ENCODE data around the gene NR5A1. TPM values are rescaled to one million over a fixed set of nuclear protein-coding genes. Genes with fewer than 3 reads are reported as not detected.

The NR5A1 gene
- total RNA-seq, 1 donor from 2014 or later: not detected

- H3K27me3 Mint-ChIP-seq (ENCODE audit: unreplicated experiment): peaks cover 1% of the 10 kb centered on the region
- peaks cover 3% of the 10 kb centered on the region for H3K4me1 Mint-ChIP-seq (ENCODE audit: low read depth, unreplicated experiment)
- TF ChIP-seq CTCF (IDR thresholded peaks at IDR 0.05; ENCODE audit: partially characterized antibody, unreplicated experiment): no peak
- H3K27ac Mint-ChIP-seq (ENCODE audit: unreplicated experiment): no peak overlapping the region
- H3K36me3 Mint-ChIP-seq (ENCODE audit: unreplicated experiment): peaks cover 4% of the 10 kb centered on the region
- H3K4me3 Mint-ChIP-seq (ENCODE audit: unreplicated experiment): no peak overlapping the region
- no peak for DNase-seq
- H3K9me3 Mint-ChIP-seq (ENCODE audit: unreplicated experiment): no peaks in the 10 kb centered on the region
Observed at GRCh38 chr9:124518116-124518515, 10.9 kb upstream of the NR5A1 start.

- Mint-ChIP-seq H3K36me3 (ENCODE audit: unreplicated experiment) (peaks cover 4% of the 10 kb centered on the region), H3K9me3 (ENCODE audit: unreplicated experiment) (no peaks in the 10 kb centered on the region), H3K4me3 (ENCODE audit: unreplicated experiment) (no peak overlapping the region), H3K4me1 (ENCODE audit: low read depth, unreplicated experiment) (peaks cover 5% of the 10 kb centered on the region), H3K27me3 (ENCODE audit: unreplicated experiment) (peaks cover 1% of the 10 kb centered on the region), H3K27ac (ENCODE audit: unreplicated experiment) (no peak overlapping the region)
- no peak for TF ChIP-seq CTCF (IDR thresholded peaks at IDR 0.05; ENCODE audit: partially characterized antibody, unreplicated experiment)
- no peak for DNase-seq
Observed at GRCh38 chr9:124517600-124517999, 10.4 kb upstream of the NR5A1 start.

GRCh38 chr9:124514874-124515273 lies 7.7 kb upstream of the NR5A1 start:
- TF ChIP-seq CTCF (IDR thresholded peaks at IDR 0.05; ENCODE audit: partially characterized antibody, unreplicated experiment): no peak
- H3K27ac Mint-ChIP-seq (ENCODE audit: unreplicated experiment): no peak overlapping the region
- H3K36me3 Mint-ChIP-seq (ENCODE audit: unreplicated experiment): peaks cover 4% of the 10 kb centered on the region
- H3K27me3 Mint-ChIP-seq (ENCODE audit: unreplicated experiment): peaks cover 4% of the 10 kb centered on the region
- no peak for DNase-seq
- H3K9me3 Mint-ChIP-seq (ENCODE audit: unreplicated experiment): no peaks in the 10 kb centered on the region
- H3K4me1 Mint-ChIP-seq (ENCODE audit: low read depth, unreplicated experiment): peaks cover 5% of the 10 kb centered on the region
- no peak overlapping the region for H3K4me3 Mint-ChIP-seq (ENCODE audit: unreplicated experiment)

- DNase-seq: no peak
- no peak overlapping the region for H3K27ac Mint-ChIP-seq (ENCODE audit: unreplicated experiment)
- peaks cover 4% of the 10 kb centered on the region for H3K27me3 Mint-ChIP-seq (ENCODE audit: unreplicated experiment)
- peaks cover 5% of the 10 kb centered on the region for H3K4me1 Mint-ChIP-seq (ENCODE audit: low read depth, unreplicated experiment)
- H3K4me3 Mint-ChIP-seq (ENCODE audit: unreplicated experiment): no peak overlapping the region
- no peak for TF ChIP-seq CTCF (IDR thresholded peaks at IDR 0.05; ENCODE audit: partially characterized antibody, unreplicated experiment)
- peaks cover 4% of the 10 kb centered on the region for H3K36me3 Mint-ChIP-seq (ENCODE audit: unreplicated experiment)
- H3K9me3 Mint-ChIP-seq (ENCODE audit: unreplicated experiment): no peaks in the 10 kb centered on the region
Observed at GRCh38 chr9:124514125-124514524, 6.9 kb upstream of the NR5A1 start.

- peaks cover 4% of the 10 kb centered on the region for H3K27me3 Mint-ChIP-seq (ENCODE audit: unreplicated experiment)
- no peak overlapping the region for H3K4me3 Mint-ChIP-seq (ENCODE audit: unreplicated experiment)
- peaks cover 1% of the 10 kb centered on the region for H3K9me3 Mint-ChIP-seq (ENCODE audit: unreplicated experiment)
- H3K4me1 Mint-ChIP-seq (ENCODE audit: low read depth, unreplicated experiment): peaks cover 5% of the 10 kb centered on the region
- peaks cover 4% of the 10 kb centered on the region for H3K36me3 Mint-ChIP-seq (ENCODE audit: unreplicated experiment)
- DNase-seq: no peak
- TF ChIP-seq CTCF (IDR thresholded peaks at IDR 0.05; ENCODE audit: partially characterized antibody, unreplicated experiment): no peak
- H3K27ac Mint-ChIP-seq (ENCODE audit: unreplicated experiment): peak overlapping the region; percentile 60
Observed at GRCh38 chr9:124513376-124513994, 6.3 kb upstream of the NR5A1 start.

Measured in glutamatergic neuron (in vitro differentiated cells).